GM18861 (cell line): ENCODE measurements around the gene RBM28.

Experiments used
- ATAC-seq: cut with Tn5 transposase; IDR thresholded peaks from one replicate; pipeline ENCODE4 v1.9.1; 2021; ENCODE audit not compliant: unreplicated experiment

Gene RBM28

GRCh38 chr7:128350708-128351295 is 7.1 kb upstream of the RBM28 start:
- no peak for ATAC-seq

- no peak for ATAC-seq
Observed at GRCh38 chr7:128349466-128349825, 5.7 kb upstream of the RBM28 start.

GRCh38 chr7:128347647-128348097 is 4.0 kb upstream of the RBM28 start:
- no peak for ATAC-seq

GRCh38 chr7:128344431-128344774 is 695 bp upstream of the RBM28 start:
- no peak for ATAC-seq

GRCh38 chr7:128341733-128342132 is 2.0 kb downstream of the RBM28 start:
- ATAC-seq, result no peak

- ATAC-seq, result no peak
Observed at GRCh38 chr7:128335730-128336129, 8.0 kb downstream of the RBM28 start.

GRCh38 chr7:128324368-128324680 is 19.4 kb downstream of the RBM28 start:
- ATAC-seq, result no peak

- no peak for ATAC-seq
Observed at GRCh38 chr7:128323459-128324367, 20.0 kb downstream of the RBM28 start.

- no peak for ATAC-seq
Observed at GRCh38 chr7:128323040-128323439, 20.7 kb downstream of the RBM28 start.

- no peak for ATAC-seq
Observed at GRCh38 chr7:128322040-128322643, 21.6 kb downstream of the RBM28 start.

GRCh38 chr7:128321044-128321422 is 22.7 kb downstream of the RBM28 start:
- no peak for ATAC-seq

- no peak for ATAC-seq
Observed at GRCh38 chr7:128318691-128319090, 25.0 kb downstream of the RBM28 start.

GRCh38 chr7:128311013-128311412 is 32.7 kb downstream of the RBM28 start:
- ATAC-seq, result no peak

- no peak for ATAC-seq
Observed at GRCh38 chr7:128310499-128310898, 33.2 kb downstream of the RBM28 start.

GRCh38 chr7:128309976-128310375 is 33.7 kb downstream of the RBM28 start:
- ATAC-seq, result no peak

- no peak for ATAC-seq
Observed at GRCh38 chr7:128309124-128309523, 34.6 kb downstream of the RBM28 start.

GRCh38 chr7:128307061-128307460 is 36.6 kb downstream of the RBM28 start:
- no peak for ATAC-seq

GRCh38 chr7:128304212-128304611 is 39.5 kb downstream of the RBM28 start:
- ATAC-seq, result no peak

GRCh38 chr7:128303643-128304042 is 40.1 kb downstream of the RBM28 start:
- no peak for ATAC-seq

- no peak for ATAC-seq
Observed at GRCh38 chr7:128303133-128303532, 40.6 kb downstream of the RBM28 start.

- ATAC-seq, result no peak
Observed at GRCh38 chr7:128302139-128302538, 41.6 kb downstream of the RBM28 start.

- no peak for ATAC-seq
Observed at GRCh38 chr7:128299109-128299607, 44.5 kb downstream of the RBM28 start.
